Activated naive CD8-positive, alpha-beta T cell treated with anti-CD3 and anti-CD28 coated beads, Interleukin-2, amount 50 U/mL, for 16 hours (primary cell): ENCODE measurements around the gene ARAP2.

Experiments used
- DNase-seq: peaks from one replicate; pipeline ENCODE4 v3.0.0-alpha.2; 2020; ENCODE audit warnings: low read depth, low spot score

Gene ARAP2

DNA sequence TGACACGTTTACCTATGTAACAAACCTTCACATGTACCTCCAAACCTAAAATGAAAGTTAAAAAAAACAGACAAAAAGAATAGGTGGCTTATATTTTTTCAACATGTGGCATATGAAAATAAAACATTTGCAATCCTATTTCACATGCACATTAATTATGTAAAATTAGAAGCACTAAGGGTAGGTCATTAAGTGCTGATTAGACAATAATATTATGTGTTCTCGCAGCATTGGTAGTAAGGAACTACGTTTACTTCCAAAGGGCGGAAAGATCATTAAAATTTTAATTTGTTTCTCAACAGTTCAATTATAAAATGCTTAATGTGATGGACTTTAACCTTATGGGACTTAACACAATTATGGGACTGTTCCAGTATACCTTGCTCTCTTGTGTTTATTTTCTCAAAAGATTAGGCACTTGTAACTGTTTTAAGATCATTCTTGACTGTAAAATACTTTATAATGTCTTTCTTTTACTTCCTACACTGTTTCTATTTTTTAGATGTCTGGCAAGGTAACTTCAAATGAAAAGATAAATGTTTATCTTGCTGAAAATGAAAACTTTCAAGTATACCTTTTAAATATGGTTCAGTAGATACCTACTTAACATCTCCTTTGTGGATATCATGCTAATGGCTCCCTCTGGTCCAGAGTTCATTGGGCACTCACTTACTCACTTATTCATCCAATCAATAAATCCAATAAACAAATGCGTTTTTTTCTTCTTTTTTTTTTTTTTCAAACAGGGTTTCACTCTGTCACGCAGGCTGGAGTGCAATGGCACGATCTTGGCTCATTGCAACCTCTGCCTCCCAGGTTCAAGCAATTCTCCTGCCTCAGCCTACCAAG lies 202.0 kb downstream of the ARAP2 start:
- no peak for DNase-seq

DNA sequence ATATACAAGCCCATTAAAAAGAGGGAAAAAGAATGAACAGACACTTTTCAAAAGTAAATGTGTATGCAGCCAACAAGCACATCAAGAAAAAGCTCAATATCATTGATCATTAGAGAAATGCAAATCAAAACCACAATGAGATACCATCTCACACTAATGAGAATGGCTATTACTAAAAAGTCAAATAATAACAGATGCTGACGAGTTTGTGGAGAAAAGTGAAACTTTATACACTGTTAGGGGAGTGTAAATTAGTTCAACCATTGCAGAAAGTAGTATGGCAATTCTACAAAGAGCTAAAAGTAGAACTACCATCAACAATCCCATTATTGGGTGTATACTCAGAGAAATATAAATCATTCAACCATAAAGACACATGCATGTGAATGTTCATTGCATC lies 203.0 kb downstream of the ARAP2 start:
- DNase-seq = no peak

DNA sequence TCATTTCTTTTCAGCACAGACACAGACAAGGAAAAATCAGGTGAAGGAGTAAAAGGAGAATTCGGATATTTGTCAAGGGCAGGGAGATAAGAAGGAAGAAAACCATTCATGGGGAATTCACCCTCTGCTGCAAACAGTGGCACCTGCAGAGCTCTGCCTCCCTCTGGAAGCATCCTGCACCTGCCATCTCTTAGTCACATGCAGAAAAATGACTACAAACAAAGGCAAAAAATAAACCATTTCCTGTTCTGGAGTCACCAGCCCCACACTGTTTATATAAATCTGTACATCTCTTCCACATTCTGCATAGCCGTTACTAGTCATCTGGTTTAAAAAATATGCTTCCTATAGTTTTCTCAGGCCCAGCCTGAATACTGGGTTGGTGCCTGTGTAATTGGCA lies 205.3 kb downstream of the ARAP2 start:
- no peak for DNase-seq

DNA sequence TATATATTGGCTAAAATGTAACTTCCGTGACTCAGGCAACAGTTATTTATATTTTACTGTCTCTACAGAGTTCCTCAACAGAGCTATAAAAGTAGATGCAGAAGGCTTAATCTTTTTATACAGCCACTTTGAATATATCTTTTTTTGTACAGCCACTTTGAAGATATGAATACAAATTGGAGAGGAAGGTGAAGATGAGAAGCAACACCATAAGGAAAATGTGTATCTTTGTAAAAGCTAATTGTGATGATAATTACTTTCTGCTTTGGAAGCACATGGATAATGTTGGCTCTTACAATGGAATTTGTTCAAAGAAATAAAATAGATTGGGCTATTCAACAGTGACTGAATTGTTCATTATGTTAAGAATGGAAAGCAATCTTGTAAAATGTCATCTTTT lies 205.8 kb downstream of the ARAP2 start:
- no peak for DNase-seq

DNA sequence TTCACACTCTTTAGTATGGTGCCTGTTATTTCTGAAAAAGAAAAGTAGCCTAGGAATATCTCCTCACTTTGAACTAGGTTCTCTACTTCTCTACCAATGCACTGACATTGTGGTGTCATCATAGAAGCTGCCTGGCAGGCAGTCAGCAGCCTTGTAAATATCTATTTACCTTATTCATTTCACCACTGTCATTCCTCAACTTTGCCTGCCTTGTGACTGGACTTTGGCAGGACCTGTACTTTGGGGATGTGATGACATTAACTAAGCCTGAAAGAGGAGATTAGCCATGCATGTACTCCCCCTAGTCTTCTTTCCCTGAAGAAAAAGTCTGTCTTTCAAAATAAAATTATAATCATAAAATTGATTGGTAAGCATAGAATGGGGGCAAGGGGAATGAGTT lies 207.2 kb downstream of the ARAP2 start:
- no peak for DNase-seq

DNA sequence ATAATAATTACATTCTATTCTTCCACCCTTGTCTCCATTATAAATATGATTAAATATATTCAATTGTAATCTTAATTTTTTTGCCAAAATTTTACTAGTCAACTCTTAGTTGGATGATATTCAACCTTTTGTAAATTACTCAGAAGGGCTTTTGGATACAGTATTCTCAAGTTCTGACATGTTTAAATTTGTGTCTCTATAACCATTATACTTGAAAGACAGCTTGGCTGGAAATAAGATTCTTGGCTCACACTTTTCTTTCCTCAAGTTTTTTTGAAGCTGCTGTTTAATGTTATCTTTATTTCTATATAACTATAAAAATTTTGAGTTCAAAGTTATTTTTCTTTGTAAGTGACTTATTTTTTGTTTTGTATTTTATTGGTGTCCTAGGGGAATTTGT lies 214.4 kb downstream of the ARAP2 start:
- DNase-seq = no peak

DNA sequence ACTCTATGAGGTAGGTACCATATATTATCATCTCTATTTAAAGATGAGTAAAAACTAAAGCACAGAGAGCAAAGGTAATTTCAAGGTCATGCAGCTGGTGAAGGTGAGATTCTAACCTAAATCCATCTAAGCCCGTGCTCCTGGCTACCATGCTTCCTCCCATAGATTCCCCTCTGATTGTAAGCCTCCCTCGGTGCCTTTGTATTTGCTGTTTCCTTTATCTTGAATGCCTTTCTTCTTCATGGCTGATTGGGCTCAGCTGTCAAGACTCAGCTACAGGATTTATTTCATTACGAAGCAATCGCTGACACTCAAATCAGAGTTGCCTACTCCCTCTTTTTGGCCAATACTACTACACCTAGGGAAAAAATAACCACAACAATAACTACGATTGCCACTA lies 217.1 kb downstream of the ARAP2 start:
- DNase-seq = no peak

DNA sequence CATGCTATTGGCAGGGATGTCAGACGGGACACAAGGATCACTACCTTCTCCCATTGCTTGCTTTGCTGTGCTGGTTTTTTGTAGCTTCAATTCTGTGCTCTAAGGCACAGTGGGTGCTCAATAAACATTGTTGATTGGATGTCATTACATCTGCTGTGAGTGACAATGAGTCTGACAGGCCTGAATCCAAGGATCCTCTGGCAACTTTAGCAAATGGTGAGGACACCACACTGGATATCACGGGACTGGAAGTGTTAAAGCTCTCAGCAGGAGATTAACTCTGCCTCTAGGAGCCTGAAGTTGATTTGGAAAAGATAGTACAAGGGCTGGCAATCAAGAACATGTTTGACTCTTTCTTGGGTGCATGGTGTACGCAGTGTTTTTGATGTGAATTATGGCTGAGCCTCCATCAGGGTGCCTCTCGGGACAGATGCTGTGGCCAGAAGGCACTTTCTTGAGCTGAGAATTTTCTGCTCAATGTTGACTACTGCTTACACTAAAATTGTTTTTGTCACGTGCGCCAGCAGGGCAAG lies 217.9 kb downstream of the ARAP2 start:
- no peak for DNase-seq

DNA sequence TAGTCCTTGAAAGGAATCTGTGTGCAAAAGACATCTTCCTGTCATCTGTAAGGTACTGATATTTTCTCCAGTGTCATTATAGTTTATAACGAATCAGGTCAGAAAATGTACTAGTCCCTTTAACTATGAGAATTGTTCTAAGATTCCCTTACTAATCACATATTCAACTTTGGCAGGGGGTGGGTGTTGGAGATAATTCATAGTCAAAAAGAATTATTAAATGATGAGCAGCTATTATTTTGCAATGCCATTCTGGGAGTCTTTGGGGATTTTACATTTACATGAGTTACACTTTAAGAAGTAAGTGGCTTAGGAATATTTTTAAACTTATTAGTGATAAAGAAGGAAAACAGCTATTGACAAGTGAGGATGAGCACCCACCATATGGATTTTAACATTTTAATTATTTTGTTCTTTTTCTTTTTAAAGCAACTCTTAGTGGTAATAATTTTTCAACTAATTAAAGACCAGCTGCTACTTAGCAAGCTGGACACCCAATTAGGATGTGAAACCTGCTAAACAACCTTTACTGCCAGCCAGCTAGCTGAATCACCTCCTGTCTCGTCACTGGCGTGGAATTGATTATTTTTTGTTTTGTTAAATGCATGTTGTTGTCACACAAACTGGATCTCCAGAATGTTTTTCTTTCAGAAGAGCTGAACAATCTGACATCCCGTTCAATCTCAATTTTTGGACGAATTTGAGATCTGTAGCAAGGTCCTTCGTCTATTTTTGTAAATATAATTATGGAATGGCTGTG lies 219.2 kb downstream of the ARAP2 start:
- DNase-seq = no peak

DNA sequence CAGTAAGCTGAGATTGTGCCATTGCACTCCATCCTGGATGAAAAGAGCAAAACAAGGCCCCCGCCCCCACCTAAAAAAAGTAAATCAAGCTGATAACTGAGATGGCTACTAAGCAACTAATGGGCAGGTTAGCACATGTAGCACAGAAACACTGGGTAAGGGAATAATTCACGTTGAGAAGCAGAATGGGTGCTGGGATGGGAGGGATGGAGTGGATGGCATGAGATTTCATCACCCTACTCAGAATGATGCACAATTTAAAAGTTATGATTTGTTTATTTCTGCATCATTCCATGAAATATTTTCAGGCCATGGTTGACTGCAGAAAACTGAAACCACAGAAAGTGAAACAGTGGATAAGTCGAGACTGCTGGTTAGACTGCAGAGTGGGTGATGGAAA lies 224.0 kb downstream of the ARAP2 start:
- DNase-seq = no peak
